Activated CD4-positive, alpha-beta T cell treated with anti-CD3 and anti-CD28 coated beads, Interleukin-2, Interleukin-6, amounts not matched to agents 100 ng/mL and 50 ng/mL, durations not matched to agents 16 hours and 8 hours (primary cell): ENCODE results near the gene CYS1.
"Not testable (repeated sequence)": the region's sequence is repeated elsewhere in the genome, so short reads cannot be mapped to it uniquely, and the experiment has no call there.

Source experiments
- DNase-seq: peaks from one replicate; pipeline ENCODE4 v3.0.0-alpha.2; 2020

The CYS1 gene, protein sequence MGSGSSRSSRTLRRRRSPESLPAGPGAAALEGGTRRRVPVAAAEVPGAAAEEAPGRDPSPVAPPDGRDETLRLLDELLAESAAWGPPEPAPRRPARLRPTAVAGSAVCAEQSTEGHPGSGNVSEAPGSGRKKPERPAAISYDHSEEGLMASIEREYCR

GRCh38 chr2:10079870-10080535 lies at the start of gene CYS1:
CYS1 (minus strand) TSS chr2:10080411; CDS start chr2:10080223, 188 bp downstream.
- DNase-seq: no peak

GRCh38 chr2:10129490-10129889 lies 49.3 kb upstream of the CYS1 start:
- DNase-seq: no peak

DNA sequence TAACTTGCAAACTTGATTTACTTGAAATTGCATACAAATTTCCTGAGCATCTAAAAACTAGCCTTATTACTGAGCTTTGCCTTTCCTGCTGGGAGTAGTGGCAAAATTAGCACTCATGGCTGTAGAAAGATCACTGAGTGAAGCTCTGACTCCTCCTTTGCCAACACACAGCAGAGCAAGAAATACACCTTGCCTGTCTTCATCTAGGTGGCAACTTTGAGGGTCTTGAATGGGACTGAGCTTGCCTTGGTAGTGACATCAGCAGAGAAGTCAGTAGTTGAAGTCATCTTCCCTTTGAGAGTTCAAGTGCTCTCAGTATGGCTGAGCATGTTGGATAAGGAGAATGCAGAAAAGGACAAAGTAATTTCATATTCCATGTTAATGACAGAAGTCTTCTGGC lies 48.2 kb upstream of the CYS1 start:
- DNase-seq: no peak

GRCh38 chr2:10126632-10127026 lies 46.4 kb upstream of the CYS1 start:
- no peak for DNase-seq

DNA sequence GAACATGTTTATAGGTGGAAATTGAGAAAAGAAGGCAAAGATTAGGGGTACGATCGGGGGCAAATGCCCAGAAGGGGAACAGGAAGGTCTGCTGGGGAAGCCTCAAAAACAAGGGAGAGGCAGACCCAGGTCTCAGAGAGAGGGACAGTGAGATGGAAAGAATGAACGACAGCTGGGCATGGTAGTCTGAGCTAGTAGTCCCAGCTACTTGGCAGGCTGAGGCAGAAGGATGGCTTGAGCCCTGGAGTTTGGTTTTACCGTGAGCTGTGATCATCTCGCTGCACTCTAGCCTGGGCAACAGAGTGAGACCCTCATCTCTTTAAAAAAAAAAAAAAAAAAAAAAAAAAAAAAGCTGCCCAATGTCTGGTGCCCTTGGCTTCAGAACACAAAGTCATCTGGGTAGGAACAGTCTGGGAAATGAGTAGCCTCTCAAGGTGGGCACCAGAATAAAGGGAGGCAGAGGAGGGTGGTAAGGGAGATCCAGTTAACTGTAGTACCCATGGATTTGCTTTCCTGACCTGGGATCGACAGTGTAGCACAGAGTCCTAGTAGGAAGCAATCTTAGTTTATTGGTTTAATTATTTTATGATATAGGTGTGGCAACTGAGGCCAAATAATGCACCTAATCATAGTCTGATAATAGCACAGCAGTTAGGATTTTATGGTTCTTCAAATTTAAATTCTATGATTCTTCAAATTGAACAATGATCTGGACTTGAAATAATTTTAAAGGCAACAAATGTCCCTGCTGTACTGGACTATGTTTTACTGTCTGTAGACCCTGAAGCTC lies 45.8 kb upstream of the CYS1 start:
- DNase-seq: no peak

GRCh38 chr2:10124538-10125045 lies 44.4 kb upstream of the CYS1 start:
- peak; percentile 75 for DNase-seq

DNA sequence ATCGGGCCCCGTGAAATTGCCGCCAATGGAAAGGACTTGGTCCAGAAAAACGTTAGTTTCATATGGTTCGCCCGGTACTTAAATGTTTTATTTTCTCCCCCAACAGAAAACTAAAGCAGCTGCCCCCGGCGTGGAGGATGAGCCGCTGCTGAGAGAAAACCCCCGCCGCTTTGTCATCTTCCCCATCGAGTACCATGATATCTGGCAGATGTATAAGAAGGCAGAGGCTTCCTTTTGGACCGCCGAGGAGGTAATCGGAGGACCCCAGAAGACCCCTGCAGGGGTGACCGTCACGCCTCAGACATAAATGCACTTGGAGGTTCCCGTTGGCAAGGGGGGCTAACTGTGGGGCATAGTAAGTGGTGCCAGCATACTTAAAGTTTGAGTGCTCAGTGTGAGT lies 43.1 kb upstream of the CYS1 start:
- no peak for DNase-seq

DNA sequence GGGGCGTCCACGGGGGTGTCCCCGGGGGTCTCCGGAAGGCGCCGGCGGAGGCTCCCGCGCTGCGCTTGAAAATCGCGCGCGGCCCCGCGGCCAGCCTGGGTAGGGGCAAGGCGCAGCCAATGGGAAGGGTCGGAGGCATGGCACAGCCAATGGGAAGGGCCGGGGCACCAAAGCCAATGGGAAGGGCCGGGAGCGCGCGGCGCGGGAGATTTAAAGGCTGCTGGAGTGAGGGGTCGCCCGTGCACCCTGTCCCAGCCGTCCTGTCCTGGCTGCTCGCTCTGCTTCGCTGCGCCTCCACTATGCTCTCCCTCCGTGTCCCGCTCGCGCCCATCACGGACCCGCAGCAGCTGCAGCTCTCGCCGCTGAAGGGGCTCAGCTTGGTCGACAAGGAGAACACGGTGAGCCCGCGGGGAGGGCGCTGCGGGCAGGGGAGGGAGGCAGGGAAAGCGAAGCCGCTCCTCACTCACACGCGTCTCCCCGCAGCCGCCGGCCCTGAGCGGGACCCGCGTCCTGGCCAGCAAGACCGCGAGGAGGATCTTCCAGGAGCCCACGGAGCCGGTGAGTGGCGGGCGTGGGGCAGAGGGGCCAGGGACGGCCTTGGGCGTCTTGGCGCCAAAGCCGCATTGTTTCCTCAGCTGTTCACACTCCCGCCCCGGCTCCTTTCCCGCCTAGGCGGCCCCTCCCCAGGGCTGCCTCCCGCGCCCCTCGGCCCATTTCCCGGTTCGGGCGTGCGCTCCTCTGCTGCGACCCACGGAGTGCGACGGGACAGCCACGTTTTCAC lies 42.5 kb upstream of the CYS1 start, which contains the start of gene RRM2:
Gene RRM2, plus strand, starts transcription at position 240 of the 781 bp plus-strand sequence. Its CDS starts 60 bp downstream, at position 300.
- peak; percentile 99 for DNase-seq

DNA sequence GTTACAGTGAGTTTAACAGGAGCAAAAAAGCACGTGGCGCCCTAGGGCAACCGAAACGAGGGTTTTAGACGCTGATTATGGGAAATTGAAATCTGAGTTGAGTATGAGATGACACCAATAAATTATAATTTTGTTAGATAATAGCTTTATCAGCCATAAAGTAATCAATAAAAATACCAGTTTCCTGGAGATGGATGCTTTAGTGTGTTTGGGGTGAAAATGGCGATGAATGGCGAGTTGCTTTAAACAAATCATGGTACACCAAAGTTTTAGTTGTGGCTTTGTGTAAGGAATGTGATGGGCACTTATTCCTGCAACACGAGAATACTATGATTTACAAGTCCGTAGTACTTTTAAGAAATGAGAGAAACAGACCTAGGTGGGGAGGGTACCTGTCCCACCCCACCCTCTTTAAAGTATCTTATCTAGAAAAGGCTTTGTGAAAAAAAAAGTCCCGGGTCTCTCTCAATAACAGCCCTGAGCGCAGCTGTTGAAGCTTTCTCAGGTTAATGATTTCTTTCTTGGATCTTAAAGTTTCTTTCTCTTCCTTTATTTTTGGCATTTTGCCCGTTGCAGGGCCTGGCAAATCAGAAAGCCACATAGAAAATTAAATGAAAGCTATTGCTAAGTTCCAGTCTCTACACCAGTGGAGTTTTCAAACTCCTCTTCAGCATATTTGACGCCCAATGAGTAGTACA lies 40.8 kb upstream of the CYS1 start:
- no peak for DNase-seq

GRCh38 chr2:10120158-10120876 lies 40.1 kb upstream of the CYS1 start:
- peak; percentile 98 for DNase-seq

DNA sequence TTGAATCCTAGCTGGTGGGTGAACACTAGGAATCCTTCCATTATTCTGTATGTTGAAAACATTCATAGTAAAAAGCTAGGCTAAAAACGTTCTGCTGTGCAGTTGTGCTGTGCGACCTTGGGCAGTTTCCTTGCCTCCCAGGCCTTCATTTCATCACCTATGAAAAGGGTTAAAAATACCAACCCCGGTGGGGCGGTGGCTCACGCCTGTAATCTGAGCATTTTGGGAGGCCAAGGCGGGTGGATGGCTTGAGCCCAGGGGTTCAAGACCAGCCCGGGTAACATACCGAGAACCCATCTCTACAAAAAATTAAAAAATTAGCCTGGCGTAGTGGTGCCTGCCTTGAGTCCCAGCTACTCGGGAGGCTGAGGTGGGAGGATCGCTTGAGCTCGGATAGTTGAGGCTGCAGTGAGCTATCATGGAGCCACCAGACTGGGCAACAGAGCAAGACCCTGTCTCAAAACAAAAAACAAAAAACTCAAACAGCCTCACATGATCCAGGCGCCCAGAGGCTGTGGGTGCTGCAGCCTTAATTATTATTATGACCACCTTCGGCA lies 39.5 kb upstream of the CYS1 start:
- DNase-seq: no peak

DNA sequence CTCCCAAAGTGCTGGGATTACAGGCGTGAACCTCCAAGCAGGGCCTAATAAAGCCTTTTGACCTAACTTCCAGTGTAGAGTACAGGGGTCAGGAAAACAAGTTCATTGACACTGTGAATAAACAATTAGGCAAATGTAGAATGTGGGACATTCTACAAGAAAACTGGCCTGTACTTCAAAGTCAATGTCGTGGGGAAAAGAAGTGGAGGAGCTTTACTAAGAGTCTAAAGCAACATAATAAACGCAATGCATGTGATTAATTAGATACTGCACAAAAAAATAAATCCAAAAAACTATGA lies 38.8 kb upstream of the CYS1 start:
- DNase-seq: no peak

- no peak for DNase-seq
Measured at GRCh38 chr2:10109311-10109710, 29.1 kb upstream of the CYS1 start.

GRCh38 chr2:10104906-10105305 lies 24.7 kb upstream of the CYS1 start:
- not testable (repeated sequence) for DNase-seq

- no peak for DNase-seq
Measured at GRCh38 chr2:10103179-10103578, 23.0 kb upstream of the CYS1 start.

GRCh38 chr2:10101491-10101890 lies 21.3 kb upstream of the CYS1 start:
- DNase-seq: no peak

DNA sequence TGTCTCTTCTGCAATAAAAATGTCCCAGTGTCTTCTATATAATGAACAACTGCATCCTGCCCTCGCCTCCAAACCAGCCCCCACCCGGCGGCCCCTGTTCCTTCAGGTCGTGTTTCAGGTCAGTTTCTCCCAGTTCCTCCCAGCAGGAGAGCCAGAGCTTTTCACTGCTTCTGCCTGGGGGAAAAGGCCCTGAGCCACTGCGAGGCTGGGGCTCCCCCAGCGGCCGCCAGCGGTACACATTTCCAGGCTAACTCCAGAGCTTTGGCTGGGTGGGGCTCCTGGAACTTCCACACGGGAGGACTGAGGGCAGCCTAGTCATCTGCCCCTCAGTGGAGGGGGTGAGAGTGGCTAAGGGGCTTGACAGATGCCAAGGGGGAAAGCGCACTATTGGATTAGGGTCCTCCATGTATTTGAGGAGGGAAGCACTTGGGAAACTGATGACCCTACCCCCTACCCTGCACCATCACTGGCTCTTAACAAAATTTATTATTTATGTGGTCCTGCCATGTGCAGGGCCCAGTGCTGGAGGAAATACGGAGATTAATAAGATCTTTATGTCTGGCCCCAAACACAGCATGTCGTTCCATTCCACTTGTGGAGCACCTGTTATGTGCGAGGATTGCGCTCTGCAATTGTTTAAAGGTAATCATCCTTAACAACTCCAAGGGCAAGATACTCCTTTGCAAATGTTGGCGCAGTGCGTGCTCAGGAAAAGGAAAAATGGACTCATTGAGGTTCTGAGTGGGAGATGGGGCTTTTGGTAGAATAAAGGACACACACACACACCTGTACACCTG lies 17.3 kb upstream of the CYS1 start:
- DNase-seq: peak; percentile 48

GRCh38 chr2:10096641-10097040 lies 16.4 kb upstream of the CYS1 start:
- DNase-seq: no peak

DNA sequence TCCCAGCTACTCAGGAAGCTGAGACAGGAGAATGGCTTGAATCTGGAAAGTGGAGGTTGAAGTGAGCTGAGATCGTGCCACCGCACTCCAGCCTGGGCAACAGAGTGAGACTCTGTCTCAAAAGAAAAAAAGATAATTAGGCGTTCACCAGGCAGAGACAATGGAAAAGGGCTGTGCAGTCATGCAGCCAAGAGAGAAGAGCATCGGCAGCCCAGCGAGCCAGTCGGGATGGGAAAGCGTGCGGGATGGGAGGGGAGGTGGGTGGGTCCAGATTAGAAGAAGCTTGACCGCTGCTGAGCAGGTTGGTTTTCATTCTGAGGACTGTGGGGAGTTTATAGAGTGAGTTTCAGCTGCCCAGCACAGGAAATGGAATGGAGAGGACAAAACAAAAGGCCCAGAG lies 15.0 kb upstream of the CYS1 start:
- DNase-seq: no peak

DNA sequence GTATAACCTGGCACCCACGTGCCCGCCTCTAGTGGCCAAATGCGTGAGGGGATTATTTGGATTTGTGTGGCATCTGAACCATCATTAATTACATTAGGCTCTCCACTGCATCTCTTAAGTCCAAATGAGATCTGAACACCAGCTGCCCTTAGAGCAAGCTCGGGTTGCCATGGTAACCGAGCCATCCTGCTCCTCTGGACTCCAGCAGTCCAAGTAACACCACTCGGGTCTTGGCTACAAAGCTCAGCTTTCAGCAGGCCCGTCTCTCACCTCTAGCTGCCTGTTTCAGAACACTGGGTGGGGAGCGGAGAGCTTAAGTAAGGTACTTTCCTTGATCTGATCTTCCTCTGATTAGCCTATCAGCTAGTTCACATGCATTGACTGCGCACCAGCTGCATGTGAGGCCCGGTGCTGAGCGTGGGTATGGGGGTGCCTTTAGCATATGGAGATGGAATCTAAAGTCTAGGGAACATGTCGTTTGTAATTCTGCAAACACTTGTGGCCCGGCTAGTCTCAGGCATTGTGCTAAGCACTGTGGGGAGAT lies 14.1 kb upstream of the CYS1 start:
- DNase-seq: no peak
